ENCODE data around the gene LRIG1. TPM values are rescaled to one million over a fixed set of nuclear protein-coding genes. Genes with fewer than 3 reads are reported as not detected.

Gene LRIG1
- total and polyA plus RNA-seq, 10 of the 15 experiments (the other 5 are each of a cell fraction or from before 2014, with no cell fraction given) = 0.84 to 16.4 (median 8.1) TPM

GRCh38 chr3:66472313-66473134 lies 28.3 kb downstream of the LRIG1 start (continued):
- no peak for TF ChIP-seq USF1 (IDR thresholded peaks at IDR 0.05; ENCODE audit: borderline replicate concordance, extremely low read length, insufficient read depth, low read depth, low read length)
- peak; percentile 96 for TF ChIP-seq ZNF217 (IDR thresholded peaks at IDR 0.05)
- TF ChIP-seq RELB (IDR thresholded peaks at IDR 0.05; ENCODE audit: low read depth) = peak; percentile 92
- TF ChIP-seq RAD51 (IDR thresholded peaks at IDR 0.05) = no peak
- TF ChIP-seq PAX5 (IDR thresholded peaks at IDR 0.05; ENCODE audit: borderline replicate concordance, low read depth, low read length) = peak; percentile 82
- TF ChIP-seq ZNF24 (IDR thresholded peaks at IDR 0.05) = 0 out of 2 replicates have a peak, but pooled peaks have one; percentile 61

GRCh38 chr3:66470956-66471686 lies 29.7 kb downstream of the LRIG1 start:
- Histone ChIP-seq H3K27me3 (replicated peaks in 1 of 2; ENCODE audit: control insufficient read depth in 2 of 2, insufficient read depth in 2 of 2, low read length in 1 of 2) (no peaks in the 10 kb centered on the region), H3K4me3 (no peak overlapping the region), H3K79me2 (ENCODE audit: control insufficient read depth, insufficient read depth, low read length) (peaks cover 15% of the 10 kb centered on the region), H3K36me3 (ENCODE audit: control insufficient read depth in 2 of 2, insufficient read depth in 2 of 2, low read length in 1 of 2) (no peaks in the 10 kb centered on the region), H4K20me1 (ENCODE audit: control insufficient read depth, insufficient read depth) (no peaks in the 10 kb centered on the region), H2AFZ (ENCODE audit: control insufficient read depth, low read depth, low read length) (no peak overlapping the region), H3K4me1 (ENCODE audit: control insufficient read depth, insufficient read depth, low read length) (peaks cover 43% of the 10 kb centered on the region), H3K27ac (ENCODE audit: control insufficient read depth, insufficient read depth) (no peak overlapping the region; the same call in 1 of the 2 replicates), H3K4me2 (ENCODE audit: control insufficient read depth, insufficient read depth) (peak overlapping the region; percentile 97; the same call in 1 of the 2 replicates), H3K9me3 (replicated peaks; ENCODE audit: control insufficient read depth, insufficient read depth, low read length) (no peaks in the 10 kb centered on the region; the same call in 2 of the 3 replicates), H3K9ac (ENCODE audit: control insufficient read depth, insufficient read depth, low read length) (no peak overlapping the region)
- CTCF ChIA-PET = interaction anchor here (0.6 to 1.5 kb wide), 4 partner anchors 9 to 1455 kb away, joined by 3 read pairs; no protein-coding TSS in a partner anchor
- no peak for ATAC-seq
- no TSS peak for BruUV-seq (replicated peaks)
- in situ Hi-C loops (cut with MboI) = no loop called here
- RAD21 ChIA-PET (ENCODE audit: unreplicated experiment) = interaction anchor here (2.0 to 2.8 kb wide), 2 partner anchors 10 to 20 kb away, joined by 9 to 15 read pairs; no protein-coding TSS in a partner anchor
- POLR2A ChIA-PET = interaction anchor here (0.6 to 1.6 kb wide), 2 partner anchors 12 to 25 kb away, joined by 4 read pairs; no protein-coding TSS in a partner anchor
- intact Hi-C loops (cut with micrococcal nuclease; ENCODE audit: unreplicated experiment) = loop anchor here (5.0 to 10.0 kb wide), 2 partner anchors 184 to 534 kb away; no protein-coding TSS in a partner anchor
- FAIRE-seq = no peak
- TF ChIP-seq MEF2B (IDR thresholded peaks at IDR 0.05; ENCODE audit: partially characterized antibody, poor library complexity, severe bottlenecking) = no peak
- TF ChIP-seq RBBP5 (conservative IDR thresholded peaks at IDR 0.05) = no peak
- SMC1A ChIA-PET (ENCODE audit: uncharacterized antibody, unreplicated experiment) = interaction anchor here (0.9 to 6.4 kb wide), 3 partner anchors 10 to 31 kb away, joined by 3 to 62 read pairs (median 30); no protein-coding TSS in a partner anchor
- no peak for DNase-seq (ENCODE audit: low read depth, low spot score)
- 96% methylated on average over 10 of the region's 10 CpGs for whole genome bisulfite sequencing (ENCODE audit: insufficient coverage, insufficient replicate concordance, low lambda C conversion rate, missing lambda C conversion rate)
